Measurements from ENCODE around the gene ZNF705A.
"Not testable (repeated sequence)": the region's sequence is repeated elsewhere in the genome, so short reads cannot be mapped to it uniquely, and the experiment has no call there.

DNA sequence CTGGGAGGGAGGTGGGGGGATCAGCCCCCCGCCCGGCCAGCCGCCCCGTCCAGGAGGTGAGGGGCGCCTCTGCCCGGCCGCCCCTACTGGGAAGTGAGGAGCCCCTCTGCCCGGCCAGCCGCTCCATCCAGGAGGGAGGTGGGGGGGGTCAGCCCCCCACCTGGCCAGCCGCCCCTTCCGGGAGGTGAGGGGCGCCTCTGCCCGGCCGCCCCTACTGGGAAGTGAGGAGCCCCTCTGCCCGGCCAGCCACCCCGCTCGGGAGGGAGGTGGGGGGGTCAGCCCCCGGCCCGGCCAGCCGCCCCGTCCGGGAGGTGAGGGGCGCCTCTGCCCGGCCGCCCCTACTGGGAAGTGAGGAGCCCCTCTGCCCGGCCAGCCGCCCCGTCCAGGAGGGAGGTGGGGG, 27.4 kb downstream of the ZNF705A start:
- TF ChIP-seq CTCF (IDR thresholded peaks at IDR 0.05 in 4 of 5, conservative IDR thresholded peaks at IDR 0.05 in 1 of 5); POLR2A (IDR thresholded peaks at IDR 0.05): not testable (repeated sequence)
